ENCODE data around the gene TICRR.

GRCh38 chr15:89654847-89655805, 79.9 kb downstream of the TICRR start, which contains the start of gene KIF7:
- TF ChIP-seq CTCF (IDR thresholded peaks at IDR 0.05) (no peak), POLR2A (IDR thresholded peaks at IDR 0.05) (no peak), EP300 (IDR thresholded peaks at IDR 0.05) (no peak)

All from tibial nerve (tissue), 4 donors.